ENCODE results near the gene CLEC2D.
"Not testable (repeated sequence)": the region's sequence is repeated elsewhere in the genome, so short reads cannot be mapped to it uniquely, and the experiment has no call there.

Gene CLEC2D

GRCh38 chr12:9661720-9662119, 7.8 kb upstream of the CLEC2D start:
- DNase-seq, result no peak

- no peak for DNase-seq
Observed at GRCh38 chr12:9662488-9662887, 7.0 kb upstream of the CLEC2D start.

GRCh38 chr12:9667403-9668160, 1.9 kb upstream of the CLEC2D start:
- no peak for DNase-seq

GRCh38 chr12:9668161-9669018, 1.1 kb upstream of the CLEC2D start:
- no peak for DNase-seq

- no peak for DNase-seq
Observed at GRCh38 chr12:9669019-9669326, 540 bp upstream of the CLEC2D start.

- not testable (repeated sequence) for DNase-seq
Observed at GRCh38 chr12:9672340-9672739, 2.8 kb downstream of the CLEC2D start.

GRCh38 chr12:9673404-9674225, 4.1 kb downstream of the CLEC2D start:
- DNase-seq, result peak; percentile 40 to 53

- peak; percentile 39 to 64 for DNase-seq
Observed at GRCh38 chr12:9674226-9674590, 4.7 kb downstream of the CLEC2D start.

GRCh38 chr12:9682508-9682907, 13.0 kb downstream of the CLEC2D start:
- DNase-seq, result not testable (repeated sequence)

GRCh38 chr12:9682949-9683348, 13.4 kb downstream of the CLEC2D start:
- DNase-seq, result not testable (repeated sequence)

- DNase-seq, result not testable (repeated sequence)
Observed at GRCh38 chr12:9685366-9685765, 15.9 kb downstream of the CLEC2D start.

- DNase-seq, result no peak
Observed at GRCh38 chr12:9685915-9686314, 16.4 kb downstream of the CLEC2D start.

GRCh38 chr12:9687228-9687627, 17.7 kb downstream of the CLEC2D start:
- DNase-seq, result no peak

- no peak for DNase-seq
Observed at GRCh38 chr12:9692909-9693308, 23.4 kb downstream of the CLEC2D start.

- no peak for DNase-seq
Observed at GRCh38 chr12:9694241-9694640, 24.7 kb downstream of the CLEC2D start.

- DNase-seq, result not testable (repeated sequence)
Observed at GRCh38 chr12:9695150-9695549, 25.6 kb downstream of the CLEC2D start.

GRCh38 chr12:9695661-9696060, 26.1 kb downstream of the CLEC2D start:
- not testable (repeated sequence) for DNase-seq

- no peak for DNase-seq
Observed at GRCh38 chr12:9697619-9698018, 28.1 kb downstream of the CLEC2D start.

- no peak for DNase-seq
Observed at GRCh38 chr12:9698681-9699080, 29.2 kb downstream of the CLEC2D start.

GRCh38 chr12:9699269-9699897, 29.9 kb downstream of the CLEC2D start:
- DNase-seq, result no peak

GRCh38 chr12:9699898-9700605, 30.5 kb downstream of the CLEC2D start:
- no peak for DNase-seq

GRCh38 chr12:9700606-9700956, 31.1 kb downstream of the CLEC2D start:
- DNase-seq, result no peak
